ENCODE data around the gene JMY.

Gene JMY

DNA sequence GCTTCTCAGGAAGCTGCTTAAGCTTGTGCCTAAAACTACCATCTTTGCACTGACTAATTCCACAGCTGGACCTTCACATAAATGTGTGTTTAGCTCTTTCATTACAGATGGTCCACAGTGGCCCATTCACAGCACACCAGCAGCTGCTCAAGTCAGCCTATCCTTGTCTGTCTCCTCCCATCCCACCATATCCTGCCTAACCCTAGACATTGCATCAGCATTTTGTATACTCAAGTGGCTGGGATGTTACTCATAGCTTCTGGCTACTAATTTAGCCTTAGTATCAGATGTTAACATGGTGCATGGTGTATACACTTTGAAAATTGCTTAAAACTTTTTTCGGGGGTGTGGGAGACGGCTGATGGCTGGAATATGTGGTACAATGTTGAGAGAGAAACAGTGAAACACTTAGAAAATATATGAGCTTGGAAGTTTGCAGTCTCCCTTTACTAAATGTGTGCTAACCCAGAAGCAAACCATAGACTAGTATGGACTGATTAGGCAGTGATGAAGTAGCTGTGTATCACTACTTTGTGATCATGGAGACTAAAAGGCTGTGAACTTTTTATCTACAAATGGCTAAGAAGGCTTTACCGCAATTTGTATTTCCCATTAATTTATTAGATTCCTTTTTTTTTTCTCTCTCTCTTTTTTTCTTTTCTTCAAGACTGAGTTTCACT lies 83.1 kb downstream of the JMY start:
- no peak overlapping the region for H3K4me3 ChIP-seq (ENCODE audit: low read depth, low read length)
- TF ChIP-seq, protein P1, sequence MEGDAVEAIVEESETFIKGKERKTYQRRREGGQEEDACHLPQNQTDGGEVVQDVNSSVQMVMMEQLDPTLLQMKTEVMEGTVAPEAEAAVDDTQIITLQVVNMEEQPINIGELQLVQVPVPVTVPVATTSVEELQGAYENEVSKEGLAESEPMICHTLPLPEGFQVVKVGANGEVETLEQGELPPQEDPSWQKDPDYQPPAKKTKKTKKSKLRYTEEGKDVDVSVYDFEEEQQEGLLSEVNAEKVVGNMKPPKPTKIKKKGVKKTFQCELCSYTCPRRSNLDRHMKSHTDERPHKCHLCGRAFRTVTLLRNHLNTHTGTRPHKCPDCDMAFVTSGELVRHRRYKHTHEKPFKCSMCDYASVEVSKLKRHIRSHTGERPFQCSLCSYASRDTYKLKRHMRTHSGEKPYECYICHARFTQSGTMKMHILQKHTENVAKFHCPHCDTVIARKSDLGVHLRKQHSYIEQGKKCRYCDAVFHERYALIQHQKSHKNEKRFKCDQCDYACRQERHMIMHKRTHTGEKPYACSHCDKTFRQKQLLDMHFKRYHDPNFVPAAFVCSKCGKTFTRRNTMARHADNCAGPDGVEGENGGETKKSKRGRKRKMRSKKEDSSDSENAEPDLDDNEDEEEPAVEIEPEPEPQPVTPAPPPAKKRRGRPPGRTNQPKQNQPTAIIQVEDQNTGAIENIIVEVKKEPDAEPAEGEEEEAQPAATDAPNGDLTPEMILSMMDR (IDR thresholded peaks at IDR 0.05; ENCODE audit: borderline replicate concordance, insufficient read depth, low read depth, low read length), result no peak

DNA sequence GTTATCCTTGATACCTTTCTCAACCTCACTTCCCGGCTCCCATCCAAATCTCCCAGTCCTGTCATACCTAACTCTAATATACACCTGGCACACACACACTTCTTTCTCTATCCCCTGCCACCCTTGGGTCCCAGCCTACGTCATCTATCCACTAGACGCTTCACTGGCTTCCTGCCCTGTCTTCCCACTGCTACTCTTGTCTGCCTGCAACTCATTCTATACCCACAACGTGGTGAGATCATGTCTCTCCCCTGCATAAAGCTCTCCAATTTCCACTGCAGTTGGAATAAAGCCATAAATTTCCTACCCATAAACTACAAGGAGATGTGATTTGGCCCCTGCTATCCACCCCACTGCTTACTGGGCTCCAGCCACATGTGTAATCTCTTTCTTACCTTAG lies 93.5 kb downstream of the JMY start:
- no peak overlapping the region for H3K4me3 ChIP-seq (ENCODE audit: low read depth, low read length)
- TF ChIP-seq, protein P1 (IDR thresholded peaks at IDR 0.05; ENCODE audit: borderline replicate concordance, insufficient read depth, low read depth, low read length), result no peak

DNA sequence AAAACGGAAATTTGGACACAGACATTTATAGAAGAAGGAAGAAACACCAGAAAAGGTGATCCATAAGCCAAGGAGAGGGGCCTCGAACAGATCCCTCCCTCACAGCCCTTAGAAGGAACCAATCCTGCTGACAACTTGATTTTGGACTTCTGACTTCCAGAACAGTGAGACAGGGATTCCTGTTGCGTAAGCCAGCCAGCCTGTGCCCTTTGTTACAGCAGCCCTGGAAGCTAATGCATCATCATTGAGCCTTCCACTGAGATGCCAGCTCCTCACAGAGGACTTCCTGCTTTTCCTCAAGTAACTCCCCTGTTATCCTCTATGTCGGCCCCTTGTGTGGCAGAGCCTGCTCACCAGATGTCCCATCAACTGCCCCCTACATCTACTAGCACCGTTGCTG lies 94.1 kb downstream of the JMY start:
- no peak overlapping the region for H3K4me3 ChIP-seq (ENCODE audit: low read depth, low read length)
- TF ChIP-seq, protein P1 (IDR thresholded peaks at IDR 0.05; ENCODE audit: borderline replicate concordance, insufficient read depth, low read depth, low read length), result no peak

DNA sequence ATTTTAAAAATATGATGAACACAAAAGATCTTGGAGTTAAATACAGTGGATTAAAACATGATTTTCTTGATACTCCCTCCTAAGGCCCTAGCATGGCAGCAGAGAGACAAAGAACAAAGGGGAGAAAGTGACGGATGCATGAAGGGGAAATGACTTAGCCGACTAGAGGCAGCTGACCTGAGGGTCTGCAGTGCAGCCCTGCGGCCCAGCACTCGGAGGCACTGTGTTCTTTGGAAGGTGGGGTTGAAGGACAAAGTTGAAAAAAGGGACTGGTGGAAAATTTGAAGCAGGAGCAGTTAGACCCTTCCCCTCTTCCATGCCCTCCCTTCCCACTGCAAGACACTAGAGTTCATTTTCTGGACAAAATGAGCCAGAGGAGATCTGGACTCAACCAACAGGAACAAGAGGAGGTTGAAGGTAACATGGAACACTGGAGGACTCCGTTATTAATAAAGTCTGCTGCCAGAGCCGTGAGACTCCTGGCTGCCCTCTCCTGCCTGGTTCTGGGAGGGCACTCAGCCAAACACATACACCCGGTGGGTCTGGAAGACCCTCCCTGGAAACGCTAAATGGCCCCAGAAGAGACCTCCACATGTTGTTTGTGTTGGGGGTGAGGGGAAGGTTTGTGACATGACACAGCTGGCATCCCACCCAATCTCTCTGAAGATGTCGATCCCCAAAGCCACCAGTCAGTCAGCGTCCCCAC lies 98.1 kb downstream of the JMY start:
- no peak overlapping the region for H3K4me3 ChIP-seq (ENCODE audit: low read depth, low read length)
- TF ChIP-seq, protein P1 (IDR thresholded peaks at IDR 0.05; ENCODE audit: borderline replicate concordance, insufficient read depth, low read depth, low read length), result no peak

DNA sequence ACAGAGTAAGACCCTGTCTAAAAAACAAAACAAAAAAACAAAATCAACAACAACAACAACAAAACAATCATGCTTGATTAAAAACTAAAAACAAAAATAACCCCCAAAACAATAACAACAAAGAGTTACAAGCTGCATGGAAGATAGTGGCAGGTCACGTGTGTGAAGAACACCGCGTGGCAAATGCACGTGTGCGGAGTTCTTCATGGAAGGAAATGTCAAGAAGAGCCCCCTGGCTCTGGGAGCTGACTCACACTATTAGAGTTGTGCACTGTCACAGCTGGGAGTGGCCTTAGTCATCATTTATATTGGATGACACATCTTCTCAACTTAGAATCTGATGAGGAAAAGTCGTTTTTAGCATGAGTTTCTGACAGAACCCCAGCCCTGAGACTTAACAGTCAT lies 110.5 kb downstream of the JMY start:
- TF ChIP-seq, protein P1 (IDR thresholded peaks at IDR 0.05; ENCODE audit: borderline replicate concordance, insufficient read depth, low read depth, low read length), result no peak
- H3K4me3 ChIP-seq (ENCODE audit: low read depth, low read length), result no peak overlapping the region

DNA sequence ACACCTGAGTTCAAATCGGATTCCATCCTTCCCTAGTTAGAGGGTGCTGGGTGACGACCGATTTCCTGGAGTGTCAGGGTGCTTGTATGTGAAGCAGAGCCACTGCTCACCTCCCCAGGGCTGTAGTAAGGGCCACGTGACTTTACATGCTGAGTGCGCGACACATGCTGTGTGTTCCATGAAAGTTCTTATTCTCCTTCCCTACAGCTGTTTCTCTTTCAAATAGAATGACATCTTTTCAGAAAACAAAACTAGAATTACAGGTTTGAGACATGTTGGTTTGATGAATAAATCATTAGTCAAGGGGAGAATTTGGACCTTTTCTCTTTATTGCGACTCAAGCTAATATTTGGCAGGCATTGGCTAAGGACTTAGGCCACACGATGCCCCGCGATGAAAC lies 113.1 kb downstream of the JMY start:
- no peak overlapping the region for H3K4me3 ChIP-seq (ENCODE audit: low read depth, low read length)
- TF ChIP-seq, protein P1 (IDR thresholded peaks at IDR 0.05; ENCODE audit: borderline replicate concordance, insufficient read depth, low read depth, low read length), result no peak

DNA sequence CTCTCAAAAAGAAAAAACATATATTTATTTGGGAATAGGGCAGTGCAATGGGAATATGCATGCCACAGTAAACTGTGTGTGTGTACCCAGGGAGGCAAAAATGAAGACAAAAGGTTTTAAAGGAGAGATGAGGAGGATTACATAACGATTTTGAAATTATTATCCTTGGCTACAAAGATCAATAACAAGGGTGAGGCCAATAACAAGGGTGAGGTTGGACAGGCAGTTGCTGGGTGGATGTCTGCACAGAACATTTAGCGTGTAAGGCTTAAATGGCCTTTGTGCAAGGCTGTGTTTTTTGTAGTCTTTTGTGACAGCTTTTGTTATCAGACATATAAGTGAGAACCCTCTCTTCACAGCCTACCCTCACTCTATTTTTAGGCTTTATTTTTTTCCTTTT lies 114.0 kb downstream of the JMY start:
- TF ChIP-seq, protein P1 (IDR thresholded peaks at IDR 0.05; ENCODE audit: borderline replicate concordance, insufficient read depth, low read depth, low read length), result no peak
- no peak overlapping the region for H3K4me3 ChIP-seq (ENCODE audit: low read depth, low read length)
